Gastroesophageal sphincter (tissue), 4 donors: ENCODE measurements around the gene USP11. TPM values are rescaled to one million over a fixed set of nuclear protein-coding genes. Genes with fewer than 3 reads are reported as not detected.

Experiments used
- ATAC-seq: fragments of 150-250 bp; one replicate; pipeline ENCODE4 v1.9.1; 2016; ENCODE audit warnings: mild to moderate bottlenecking, moderate library complexity
- H3K27ac ChIP-seq, 4 donors: fragments of 200-600 bp; sonication (generic) in 3 of 4; 1 replicate in 3 of 4; 2 replicates in 1 of 4; pipeline ENCODE4 v1.5.1; 2016 to 2019
- H3K27me3 ChIP-seq: fragments of 200-600 bp; sonication (generic); one replicate; pipeline ENCODE4 v1.5.1; 2019
- H3K36me3 ChIP-seq, 2 donors: fragments of 200-600 bp; sonication (generic); one replicate each; pipeline ENCODE4 v1.5.1; 2019; ENCODE audit warnings: control low read depth in 1 of 2
- H3K4me1 ChIP-seq, 3 donors: fragments of 200-600 bp; sonication (generic); 1 replicate in 2 of 3; 2 replicates in 1 of 3; pipeline ENCODE4 v1.5.1; 2016 to 2019; ENCODE audit warnings: control low read depth in 2 of 3
- H3K4me3 ChIP-seq, 2 donors: fragments of 200-600 bp; sonication (generic); one replicate each; pipeline ENCODE4 v1.5.1; 2019; ENCODE audit warnings: mild to moderate bottlenecking in 1 of 2, moderate library complexity in 1 of 2
- H3K9me3 ChIP-seq, 3 donors: fragments of 200-600 bp; sonication (generic); one replicate each; pipeline ENCODE4 v1.5.1; 2017 to 2019; ENCODE audit warnings: control low read depth in 2 of 3
- CTCF ChIP-seq, 4 experiments: fragments of 200-600 bp in 2 of 4; fragments of 450-650 bp in 2 of 4; sonication (generic) in 1 of 4; IDR thresholded peaks; one replicate each; pipeline ENCODE4 v1.5.1; 2017 to 2019; ENCODE audit warnings: antibody characterized with exemption in 4 of 4, mild to moderate bottlenecking in 2 of 4, moderate library complexity in 2 of 4
- EP300 ChIP-seq: sonication (generic); formaldehyde crosslinking; IDR thresholded peaks from one replicate; pipeline ENCODE4 v1.6.1; 2017; ENCODE audit warnings: antibody characterized with exemption, mild to moderate bottlenecking
- POLR2A ChIP-seq, 2 donors: fragments of 450-650 bp; IDR thresholded peaks; one replicate each; pipeline ENCODE4 v1.6.1; 2017; ENCODE audit warnings: antibody characterized with exemption in 2 of 2, mild to moderate bottlenecking in 2 of 2, moderate library complexity in 1 of 2
- POLR2AphosphoS5 ChIP-seq: sonication (generic); formaldehyde crosslinking; IDR thresholded peaks from one replicate; pipeline ENCODE4 v1.6.1; 2017; ENCODE audit warnings: antibody characterized with exemption
- WGBS, 2 donors: methylation state at CpG; one replicate each; pipeline ENCODE4 v1.1.5; 2018; ENCODE audit warnings: low coverage in 1 of 2; 5-methylcytosine and 5-hydroxymethylcytosine counted together
- total RNA-seq, 4 donors: library from RNA; depleted of rRNA; stranded (reverse); fragments of >200 nt; gene quantifications; one replicate each; pipeline ENCODE4 v1.1.0, GENCODE V29; 2016

Gene USP11
- total RNA-seq, 4 donors from 2014 or later: 26.9 to 64.6 (median 40.7) TPM

- ATAC-seq: no peak
- H3K27me3 ChIP-seq: no peaks in the 10 kb centered on the region
- no peaks in the 10 kb centered on the region for H3K9me3 ChIP-seq
- TF ChIP-seq POLR2AphosphoS5: no peak
- no peak for TF ChIP-seq EP300
- no peak for TF ChIP-seq CTCF (IDR thresholded peaks at IDR 0.05)
- no peak for TF ChIP-seq POLR2A (IDR thresholded peaks at IDR 0.05)
- no peak overlapping the region for H3K27ac ChIP-seq
- H3K4me1 ChIP-seq: peaks cover 0 to 6% (median 0%) of the 10 kb centered on the region in 3 donors
- peaks cover 0 to 63% of the 10 kb centered on the region in 2 donors for H3K36me3 ChIP-seq
- H3K4me3 ChIP-seq: no peak overlapping the region
- WGBS, 2 donors: 99 to 100% methylated on average over 3 to 6 of the region's 12 CpGs
Observed at GRCh38 chrX:47228550-47229270, 4.1 kb upstream of the USP11 start.

GRCh38 chrX:47229427-47229826 is 3.4 kb upstream of the USP11 start:
- H3K4me3 ChIP-seq: no peak overlapping the region
- peaks cover 0 to 6% (median 0%) of the 10 kb centered on the region in 3 donors for H3K4me1 ChIP-seq
- ATAC-seq: no peak
- no peaks in the 10 kb centered on the region for H3K27me3 ChIP-seq
- peaks cover 0 to 56% of the 10 kb centered on the region in 2 donors for H3K36me3 ChIP-seq
- TF ChIP-seq POLR2A (IDR thresholded peaks at IDR 0.05): no peak
- TF ChIP-seq POLR2AphosphoS5: no peak
- TF ChIP-seq EP300: no peak
- TF ChIP-seq CTCF (IDR thresholded peaks at IDR 0.05): no peak
- 90% methylated on average over 2 of the region's 6 CpGs; no CpG with 5 or more reads in 1 of the 2 donors for WGBS, 2 donors
- H3K9me3 ChIP-seq: no peaks in the 10 kb centered on the region
- H3K27ac ChIP-seq: no peak overlapping the region

GRCh38 chrX:47230136-47230868 is 2.5 kb upstream of the USP11 start:
- Histone ChIP-seq H3K36me3 (peaks cover 0 to 48% of the 10 kb centered on the region in 2 donors), H3K4me3 (no peak overlapping the region), H3K4me1 (peaks cover 0 to 13% (median 0%) of the 10 kb centered on the region in 3 donors), H3K9me3 (no peaks in the 10 kb centered on the region), H3K27ac (no peak overlapping the region), H3K27me3 (no peaks in the 10 kb centered on the region)
- no peak for TF ChIP-seq EP300
- TF ChIP-seq POLR2AphosphoS5: no peak
- no peak for TF ChIP-seq CTCF (IDR thresholded peaks at IDR 0.05)
- TF ChIP-seq POLR2A (IDR thresholded peaks at IDR 0.05): no peak
- WGBS, 2 donors: 90% methylated on average over 5 of the region's 5 CpGs; no CpG with 5 or more reads in 1 of the 2 donors
- no peak for ATAC-seq

- Histone ChIP-seq H3K4me1 (peaks cover 0 to 19% (median 0%) of the 10 kb centered on the region in 3 donors), H3K36me3 (peaks cover 0 to 39% of the 10 kb centered on the region in 2 donors), H3K9me3 (no peaks in the 10 kb centered on the region), H3K27ac (no peak overlapping the region), H3K4me3 (no peak overlapping the region), H3K27me3 (no peaks in the 10 kb centered on the region)
- TF ChIP-seq POLR2A (IDR thresholded peaks at IDR 0.05) (no peak), CTCF (IDR thresholded peaks at IDR 0.05) (no peak), POLR2AphosphoS5 (no peak), EP300 (no peak)
- WGBS, 2 donors: 67 to 75% methylated on average over 1 of the region's 2 CpGs
- ATAC-seq: no peak
Observed at GRCh38 chrX:47231167-47231566, 1.6 kb upstream of the USP11 start.
